NOMO-1 treated with DMSO at 0.1 percent for 48 hours (cell line): ENCODE results near the gene NUDCD3.

ENCODE experiments used
- DNase-seq: peaks from one replicate; lab custom pipeline; 2025; ENCODE audit not compliant: unreplicated experiment; lab: John Stamatoyannopoulos, UW

Gene NUDCD3

GRCh38 chr7:44402401-44403060 is 87.9 kb downstream of the NUDCD3 start:
- DNase-seq: no peak

GRCh38 chr7:44401692-44402091 is 88.8 kb downstream of the NUDCD3 start:
- DNase-seq: no peak

DNA sequence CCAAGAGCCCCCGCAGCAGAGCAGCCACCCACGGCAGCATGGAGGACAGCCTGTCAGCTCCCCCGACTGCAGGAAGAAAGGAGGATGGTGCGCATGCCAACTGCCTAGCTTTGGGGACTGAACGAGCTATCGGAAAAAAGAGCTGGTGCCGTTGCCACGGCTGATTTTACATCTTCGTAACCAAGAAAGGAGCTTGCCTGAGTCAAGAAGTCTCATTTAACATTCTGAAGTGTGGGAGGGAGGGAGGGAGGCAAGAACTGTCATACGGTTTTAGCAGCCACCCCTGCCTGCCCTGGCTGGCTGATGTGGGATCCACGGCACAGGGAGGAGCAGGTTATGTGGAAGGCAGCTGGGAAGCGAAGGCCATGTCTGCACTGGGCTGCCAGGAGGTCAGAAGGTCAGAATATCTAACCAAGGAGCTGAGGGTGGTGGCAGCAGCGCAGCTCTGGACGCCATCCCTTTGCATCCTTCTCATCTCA is 90.4 kb downstream of the NUDCD3 start:
- DNase-seq: no peak

DNA sequence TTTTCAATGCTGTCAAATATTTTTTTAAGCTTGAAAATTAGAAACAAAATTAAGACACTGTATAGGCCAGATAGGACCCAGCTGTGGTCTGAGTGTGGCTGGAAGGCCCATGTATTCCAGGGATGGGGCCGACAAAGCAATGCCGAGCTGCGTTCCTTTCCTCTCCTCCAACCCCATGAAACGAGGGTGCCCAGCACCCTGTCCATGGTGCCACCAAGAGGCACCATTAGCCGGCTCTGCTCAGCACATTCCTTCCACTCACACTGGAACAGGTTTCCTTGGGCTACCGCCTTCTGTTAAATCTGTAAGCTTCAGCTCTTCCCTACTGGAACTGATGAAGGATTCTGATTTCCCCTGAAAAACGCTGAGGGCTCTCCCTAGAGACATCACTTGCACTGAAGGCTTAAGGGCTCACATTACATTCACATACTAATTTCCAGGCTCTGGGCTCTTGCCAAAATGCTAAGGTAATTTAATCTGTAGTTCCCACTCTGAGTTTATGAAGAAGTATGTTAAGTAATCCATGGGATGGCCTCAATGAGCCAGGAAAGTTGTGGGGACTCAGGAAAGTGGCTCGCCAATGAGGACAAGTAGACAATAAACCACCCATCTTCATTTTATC is 91.4 kb downstream of the NUDCD3 start:
- no peak for DNase-seq

- no peak for DNase-seq
Observed at GRCh38 chr7:44398511-44398911, 91.9 kb downstream of the NUDCD3 start.

- DNase-seq: no peak
Observed at GRCh38 chr7:44396931-44397545, 93.4 kb downstream of the NUDCD3 start.

GRCh38 chr7:44396496-44396895 is 94.0 kb downstream of the NUDCD3 start:
- DNase-seq: no peak

GRCh38 chr7:44395067-44395466 is 95.4 kb downstream of the NUDCD3 start:
- DNase-seq: no peak

DNA sequence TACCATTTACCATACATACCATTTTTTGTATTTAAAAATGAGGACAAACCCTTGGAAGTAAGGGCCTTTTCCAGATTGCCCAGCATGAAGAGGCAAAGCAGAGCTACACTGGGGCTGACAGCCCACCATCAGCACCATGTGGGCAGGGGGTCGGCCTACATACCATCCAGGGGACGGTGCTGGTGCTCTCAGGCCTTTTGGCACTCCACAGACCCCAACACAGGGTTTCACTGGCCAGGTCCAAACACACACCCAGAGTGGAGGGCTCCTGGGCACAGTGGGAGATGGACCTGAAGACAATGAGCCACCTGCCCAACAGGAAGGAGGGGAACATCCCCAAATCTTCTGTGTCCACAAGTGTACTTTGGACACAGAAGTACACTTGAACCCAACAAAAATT is 95.8 kb downstream of the NUDCD3 start:
- DNase-seq: no peak

GRCh38 chr7:44394112-44394447 is 96.4 kb downstream of the NUDCD3 start:
- no peak for DNase-seq

GRCh38 chr7:44393238-44394111 is 97.0 kb downstream of the NUDCD3 start:
- no peak for DNase-seq

GRCh38 chr7:44392618-44393010 is 97.8 kb downstream of the NUDCD3 start:
- DNase-seq: no peak

DNA sequence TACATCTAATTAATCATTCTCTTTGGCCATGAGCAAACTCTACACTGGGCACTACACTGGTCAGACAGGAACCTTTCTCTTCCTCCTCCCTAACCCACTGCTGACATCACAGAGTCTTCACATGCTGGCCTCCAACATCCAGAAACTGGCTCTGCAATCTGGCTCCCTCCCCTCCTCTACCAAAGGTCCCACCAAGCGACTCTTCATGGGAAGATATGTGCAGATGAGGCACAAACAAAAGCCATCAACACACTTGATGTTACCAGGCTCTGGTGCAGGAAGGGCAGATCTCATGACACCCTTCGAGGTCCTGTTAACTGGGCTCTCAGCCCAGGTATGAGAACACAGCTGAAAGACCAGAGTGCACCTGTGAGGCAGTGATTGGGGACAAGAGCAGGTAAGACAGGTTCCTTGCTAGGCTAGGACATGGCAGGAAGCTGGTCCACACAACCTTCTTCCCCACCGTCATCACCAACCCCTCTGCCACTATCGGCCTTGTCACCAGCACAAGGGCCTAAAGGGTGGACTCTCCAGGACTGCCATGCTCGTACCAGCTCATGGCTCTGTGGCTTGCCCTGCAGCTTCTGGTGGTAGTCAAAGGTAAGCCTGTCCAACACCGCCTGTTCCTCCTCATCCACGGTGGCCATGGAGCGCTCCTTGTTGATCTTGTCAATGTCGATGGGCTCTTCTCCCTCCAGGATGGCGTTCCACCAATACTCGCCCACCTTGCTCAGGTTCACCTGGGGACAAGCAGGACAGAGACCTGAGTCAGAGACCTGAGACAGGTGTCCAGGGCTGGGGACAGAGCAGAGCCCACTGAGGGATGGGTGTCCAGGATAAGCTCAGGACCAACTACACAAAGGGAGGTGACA is 98.5 kb downstream of the NUDCD3 start:
- DNase-seq: no peak

DNA sequence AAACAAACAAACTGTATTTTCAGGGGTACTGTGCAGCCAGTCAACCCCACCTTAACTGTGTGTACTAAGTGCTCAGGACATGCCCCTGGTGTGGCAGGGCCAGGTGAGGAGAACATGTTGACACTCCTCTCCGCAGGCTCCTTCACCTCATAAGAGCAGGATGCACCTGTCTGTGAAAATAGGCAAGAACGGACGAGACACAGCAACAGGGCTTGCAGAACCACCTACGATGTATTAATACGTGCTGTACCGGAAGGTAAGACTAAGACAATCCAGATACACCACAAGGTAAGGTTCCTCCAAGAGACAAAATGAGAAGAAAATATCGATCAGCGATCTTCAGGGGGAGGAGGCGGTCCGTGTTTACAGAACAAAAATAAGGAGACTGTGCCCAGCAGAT is 99.3 kb downstream of the NUDCD3 start:
- no peak for DNase-seq

GRCh38 chr7:44390701-44391100 is 99.8 kb downstream of the NUDCD3 start:
- no peak for DNase-seq

GRCh38 chr7:44388089-44388970 is 102.1 kb downstream of the NUDCD3 start:
- DNase-seq: no peak

DNA sequence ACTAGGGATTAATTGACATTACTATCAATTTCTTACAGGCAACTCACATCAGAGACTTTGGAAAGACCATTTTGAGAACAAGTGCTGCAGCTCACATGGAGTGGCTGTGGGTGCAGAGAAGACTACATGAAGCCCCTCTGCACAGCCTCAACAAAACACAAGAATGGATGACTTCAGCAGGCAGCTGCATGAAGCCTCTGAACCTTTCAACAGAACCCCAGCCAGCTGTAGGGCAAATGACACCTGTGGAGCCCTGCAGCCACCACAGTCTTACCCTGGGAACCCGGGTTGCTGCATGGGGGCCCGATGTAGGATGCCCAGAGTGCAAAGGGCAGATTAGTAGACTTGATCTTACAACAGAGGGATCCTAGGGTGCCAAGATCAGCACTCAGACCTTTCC is 103.1 kb downstream of the NUDCD3 start:
- DNase-seq: no peak

DNA sequence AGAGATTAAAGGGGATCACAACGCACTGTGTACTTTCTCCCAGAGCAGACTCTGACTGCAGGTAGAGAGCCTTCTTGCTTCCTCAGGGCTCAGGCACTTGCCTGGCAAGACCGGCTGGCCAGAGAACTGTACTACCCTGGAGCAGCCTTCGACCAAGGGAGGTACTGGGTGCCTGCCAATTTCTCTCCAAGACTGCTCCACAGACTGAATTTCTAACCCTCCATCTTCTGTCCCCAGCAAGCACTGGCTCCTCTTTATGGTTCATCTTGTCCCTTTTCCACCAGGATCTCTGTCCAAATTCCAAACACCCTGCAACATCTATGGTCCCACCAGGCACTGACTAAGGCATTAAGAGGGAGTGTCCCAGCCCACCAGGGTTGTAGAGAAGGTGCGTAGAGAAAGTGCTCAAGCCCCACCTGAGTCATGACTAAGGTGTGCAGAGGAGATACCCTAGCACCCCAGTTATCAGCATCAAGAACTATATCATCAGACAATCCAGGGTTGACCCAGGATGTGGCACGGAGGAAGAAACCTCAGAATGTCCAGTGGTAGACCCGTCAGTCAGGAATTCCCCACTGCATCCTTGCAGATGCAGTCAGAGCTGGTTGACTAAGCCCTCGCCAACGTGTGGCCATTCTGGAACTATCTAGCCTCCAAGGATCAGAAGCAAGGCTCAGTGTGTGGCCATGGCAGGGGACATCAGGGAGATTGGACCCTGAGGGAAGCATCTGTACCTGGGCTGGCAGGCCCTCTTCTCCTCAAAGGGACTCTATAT is 104.1 kb downstream of the NUDCD3 start:
- DNase-seq: no peak
